ENCODE results near the gene ZCCHC3.

ZCCHC3 gene

GRCh38 chr20:347640-348484 is 50.5 kb downstream of the ZCCHC3 start:
- H3K4me3 ChIP-seq (ENCODE audit: low read length in 2 of 2), result peak overlapping the region; percentile 87 to 92
- no peaks in the 10 kb centered on the region for H3K27me3 ChIP-seq (ENCODE audit: control insufficient read depth in 1 of 2, insufficient read depth in 2 of 2, low read length in 2 of 2)
- peaks cover 23% of the 10 kb centered on the region for H3K4me1 ChIP-seq (ENCODE audit: control insufficient read depth, insufficient read depth, low read length)
- H3K9ac ChIP-seq (ENCODE audit: low read length in 2 of 2), result peak overlapping the region; percentile 90 to 91
- no peaks in the 10 kb centered on the region for H3K9me3 ChIP-seq (ENCODE audit: control insufficient read depth in 2 of 2, low read length in 2 of 2)
- peak overlapping the region; percentile 96 for H3K27ac ChIP-seq (ENCODE audit: low read length)
- H3K36me3 ChIP-seq (ENCODE audit: control insufficient read depth in 2 of 2, insufficient read depth in 2 of 2, low read length in 2 of 2), result peaks cover 4 to 14% of the 10 kb centered on the region in 2 donors

DNA sequence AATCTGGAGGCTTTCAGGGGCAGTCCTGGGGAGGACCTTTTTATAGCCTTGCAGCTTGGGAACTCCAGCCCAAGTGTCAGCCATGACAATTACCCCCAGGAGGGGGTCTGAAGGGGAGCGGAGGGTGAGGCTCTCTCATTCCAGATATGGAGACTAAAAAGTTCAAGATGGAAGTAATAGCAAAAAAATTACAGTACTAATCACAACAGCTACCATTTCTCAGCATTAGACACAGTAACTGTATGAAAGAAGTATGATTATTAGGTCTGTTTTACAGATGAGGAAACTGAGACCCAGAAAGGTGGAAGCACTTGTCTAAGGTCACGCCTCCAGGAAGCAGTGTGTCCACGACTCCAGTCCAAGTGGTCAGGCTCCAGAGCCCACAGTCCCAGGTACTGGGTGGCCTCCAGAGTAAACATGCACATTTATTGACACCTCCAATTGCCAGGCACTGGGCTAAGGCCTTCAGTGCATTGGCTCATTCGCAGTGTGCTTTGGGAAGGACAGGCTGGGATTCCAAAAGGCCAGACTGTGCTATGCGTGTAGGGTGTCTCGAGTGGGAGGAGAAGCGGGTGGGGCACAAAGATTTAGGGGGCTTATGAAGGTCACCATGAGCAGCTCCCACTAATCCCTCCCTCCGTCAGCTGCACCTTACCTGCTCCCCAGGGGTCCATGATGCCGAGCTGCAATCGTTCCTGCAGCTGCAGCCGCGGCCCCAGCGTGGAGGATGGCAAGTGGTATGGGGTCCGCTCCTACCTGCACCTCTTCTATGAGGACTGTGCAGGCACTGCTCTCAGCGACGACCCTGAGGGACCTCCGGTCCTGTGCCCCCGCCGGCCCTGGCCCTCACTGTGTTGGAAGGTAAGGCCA is 51.8 kb downstream of the ZCCHC3 start:
- Histone ChIP-seq H3K4me1 (ENCODE audit: control insufficient read depth, insufficient read depth, low read length) (peaks cover 26% of the 10 kb centered on the region), H3K36me3 (ENCODE audit: control insufficient read depth in 2 of 2, insufficient read depth in 2 of 2, low read length in 2 of 2) (peaks cover 4 to 20% of the 10 kb centered on the region in 2 donors), H3K9me3 (ENCODE audit: control insufficient read depth in 2 of 2, low read length in 2 of 2) (no peaks in the 10 kb centered on the region), H3K9ac (ENCODE audit: low read length in 2 of 2) (peak overlapping the region; percentile 90 to 91), H3K4me3 (ENCODE audit: low read length in 2 of 2) (no peak overlapping the region), H3K27ac (ENCODE audit: low read length) (peak overlapping the region; percentile 96), H3K27me3 (ENCODE audit: control insufficient read depth in 1 of 2, insufficient read depth in 2 of 2, low read length in 2 of 2) (no peaks in the 10 kb centered on the region)
